Stomach smooth muscle (tissue), 2 donors: ENCODE results near the gene GCLM.
"Not testable (repeated sequence)": the region's sequence is repeated elsewhere in the genome, so short reads cannot be mapped to it uniquely, and the experiment has no call there.

Experiments used
- H3K27ac ChIP-seq: one replicate; pipeline ENCODE4 v1.7.0; 2013; ENCODE audit warnings: mild to moderate bottlenecking, low read length, inconsistent platforms
- H3K27me3 ChIP-seq, 2 donors: one replicate each; pipeline ENCODE4 v1.7.0; 2013; ENCODE audit warnings: low read length in 2 of 2; ENCODE audit not compliant: insufficient read depth in 2 of 2, control insufficient read depth in 1 of 2
- H3K36me3 ChIP-seq, 2 donors: one replicate each; pipeline ENCODE4 v1.7.0; 2013; ENCODE audit warnings: low read length in 2 of 2; ENCODE audit not compliant: control insufficient read depth in 2 of 2, insufficient read depth in 2 of 2
- H3K4me1 ChIP-seq: one replicate; pipeline ENCODE4 v1.7.0; 2013; ENCODE audit warnings: low read length; ENCODE audit not compliant: control insufficient read depth, insufficient read depth
- H3K4me3 ChIP-seq, 2 donors: one replicate each; pipeline ENCODE4 v1.7.0; 2013; ENCODE audit warnings: low read length in 2 of 2
- H3K9ac ChIP-seq, 2 donors: one replicate each; pipeline ENCODE4 v1.7.0; 2013; ENCODE audit warnings: low read length in 2 of 2, mild to moderate bottlenecking in 1 of 2
- H3K9me3 ChIP-seq, 2 donors: one replicate each; pipeline ENCODE4 v1.7.0; 2013; ENCODE audit warnings: low read length in 2 of 2; ENCODE audit not compliant: control insufficient read depth in 2 of 2
- donor health status: healthy.
- donor health status: Pancreatic carcinoma.

GCLM gene

GRCh38 chr1:93865253-93865652 lies 44.0 kb downstream of the GCLM start:
- H3K27me3 ChIP-seq: no peaks in the 10 kb centered on the region
- H3K27ac ChIP-seq: no peak overlapping the region
- peaks cover 11 to 15% of the 10 kb centered on the region in 2 donors for H3K36me3 ChIP-seq
- H3K4me1 ChIP-seq: no peaks in the 10 kb centered on the region
- H3K9ac ChIP-seq: no peak overlapping the region
- H3K9me3 ChIP-seq: no peaks in the 10 kb centered on the region
- H3K4me3 ChIP-seq: no peak overlapping the region

- no peaks in the 10 kb centered on the region for H3K27me3 ChIP-seq
- no peaks in the 10 kb centered on the region for H3K4me1 ChIP-seq
- no peaks in the 10 kb centered on the region for H3K9me3 ChIP-seq
- peaks cover 4 to 8% of the 10 kb centered on the region in 2 donors for H3K36me3 ChIP-seq
- no peak overlapping the region for H3K27ac ChIP-seq
- H3K4me3 ChIP-seq: no peak overlapping the region
- no peak overlapping the region for H3K9ac ChIP-seq
These were observed 45.1 kb downstream of the GCLM start for GRCh38 chr1:93864175-93864574.

- not testable (repeated sequence) for H3K4me3 ChIP-seq, H3K27ac ChIP-seq, H3K9ac ChIP-seq, H3K27me3 ChIP-seq, H3K4me1 ChIP-seq, H3K9me3 ChIP-seq, H3K36me3 ChIP-seq
These were observed 51.6 kb downstream of the GCLM start for GRCh38 chr1:93857653-93858052.

DNA sequence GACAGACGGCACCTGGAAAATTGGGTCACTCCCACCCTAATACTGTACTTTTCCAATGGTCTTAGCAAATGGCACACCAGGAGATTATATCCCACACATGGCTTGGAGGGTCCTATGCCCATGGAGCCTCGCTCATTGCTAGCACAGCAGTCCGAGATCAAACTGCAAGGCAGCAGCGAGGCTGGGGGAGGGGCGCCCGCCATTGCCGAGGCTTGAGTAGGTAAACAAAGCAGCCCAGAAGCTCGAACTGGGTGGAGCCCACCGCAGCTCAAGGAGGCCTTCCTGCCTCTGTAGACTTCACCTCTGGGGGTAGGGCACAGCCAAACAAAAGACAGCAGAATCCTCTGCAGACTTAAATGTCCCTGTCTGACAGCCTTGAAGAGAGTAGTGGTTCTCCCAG lies 53.2 kb downstream of the GCLM start:
- H3K27me3 ChIP-seq, H3K9ac ChIP-seq, H3K9me3 ChIP-seq, H3K4me1 ChIP-seq, H3K36me3 ChIP-seq, H3K4me3 ChIP-seq, H3K27ac ChIP-seq: not testable (repeated sequence)

DNA sequence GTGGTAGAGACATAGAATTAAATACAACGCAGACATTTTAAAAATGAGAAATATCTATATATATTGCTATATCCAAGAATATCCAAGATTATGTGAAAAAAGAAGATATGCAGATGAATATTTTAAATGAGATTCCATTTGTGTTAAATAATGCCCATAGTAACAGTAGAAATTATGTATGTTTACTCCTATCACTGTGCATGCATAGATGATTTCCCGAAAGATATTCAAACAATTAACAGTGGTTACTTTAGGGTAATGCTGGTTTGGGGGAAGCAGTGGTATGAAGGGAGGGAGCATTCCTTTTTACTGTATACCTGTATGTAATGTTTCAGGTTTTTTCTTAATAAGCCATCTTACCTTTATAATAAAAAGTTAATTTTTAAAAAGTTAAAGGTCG lies 55.3 kb downstream of the GCLM start:
- H3K27ac ChIP-seq: no peak overlapping the region
- no peak overlapping the region for H3K9ac ChIP-seq
- H3K4me3 ChIP-seq: no peak overlapping the region

DNA sequence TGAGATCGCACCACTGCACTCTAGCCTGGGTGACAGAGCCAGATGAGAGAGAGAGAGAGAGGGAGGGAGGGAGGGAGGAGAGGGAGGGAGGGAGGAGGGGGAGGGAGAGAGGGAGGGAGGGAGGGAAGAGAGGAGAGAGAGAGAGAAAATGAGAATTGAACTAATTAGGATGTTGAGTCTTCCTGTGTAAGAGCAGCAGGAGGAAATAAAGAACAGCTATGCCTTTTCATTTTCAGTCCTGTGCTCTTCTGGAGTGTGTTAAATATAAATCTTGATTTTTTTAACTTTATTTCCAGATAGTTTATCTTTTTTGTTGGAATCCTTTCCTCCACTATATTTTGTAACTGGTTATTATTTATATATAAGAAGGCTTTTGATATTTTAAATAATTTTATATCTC lies 57.4 kb downstream of the GCLM start:
- Histone ChIP-seq H3K4me1 (peaks cover 3% of the 10 kb centered on the region), H3K36me3 (no peaks in the 10 kb centered on the region), H3K27me3 (no peaks in the 10 kb centered on the region), H3K9ac (no peak overlapping the region), H3K9me3 (no peaks in the 10 kb centered on the region), H3K27ac (no peak overlapping the region), H3K4me3 (no peak overlapping the region)

More for the DNA sequence above, 55.3 kb downstream of the GCLM start:
- H3K9me3 ChIP-seq: no peaks in the 10 kb centered on the region
- H3K36me3 ChIP-seq: no peaks in the 10 kb centered on the region
- no peaks in the 10 kb centered on the region for H3K4me1 ChIP-seq
- no peaks in the 10 kb centered on the region for H3K27me3 ChIP-seq

GRCh38 chr1:93851327-93851712 lies 57.9 kb downstream of the GCLM start:
- H3K4me3 ChIP-seq: no peak overlapping the region
- H3K9me3 ChIP-seq: no peaks in the 10 kb centered on the region
- H3K27me3 ChIP-seq: no peaks in the 10 kb centered on the region
- H3K4me1 ChIP-seq: peaks cover 3% of the 10 kb centered on the region
- no peaks in the 10 kb centered on the region for H3K36me3 ChIP-seq
- no peak overlapping the region for H3K9ac ChIP-seq
- H3K27ac ChIP-seq: no peak overlapping the region

GRCh38 chr1:93850687-93851326 lies 58.4 kb downstream of the GCLM start:
- H3K27me3 ChIP-seq, H3K4me1 ChIP-seq, H3K27ac ChIP-seq, H3K36me3 ChIP-seq, H3K9me3 ChIP-seq, H3K9ac ChIP-seq: not testable (repeated sequence)
- H3K4me3 ChIP-seq: peak overlapping the region; percentile 35 to 44

DNA sequence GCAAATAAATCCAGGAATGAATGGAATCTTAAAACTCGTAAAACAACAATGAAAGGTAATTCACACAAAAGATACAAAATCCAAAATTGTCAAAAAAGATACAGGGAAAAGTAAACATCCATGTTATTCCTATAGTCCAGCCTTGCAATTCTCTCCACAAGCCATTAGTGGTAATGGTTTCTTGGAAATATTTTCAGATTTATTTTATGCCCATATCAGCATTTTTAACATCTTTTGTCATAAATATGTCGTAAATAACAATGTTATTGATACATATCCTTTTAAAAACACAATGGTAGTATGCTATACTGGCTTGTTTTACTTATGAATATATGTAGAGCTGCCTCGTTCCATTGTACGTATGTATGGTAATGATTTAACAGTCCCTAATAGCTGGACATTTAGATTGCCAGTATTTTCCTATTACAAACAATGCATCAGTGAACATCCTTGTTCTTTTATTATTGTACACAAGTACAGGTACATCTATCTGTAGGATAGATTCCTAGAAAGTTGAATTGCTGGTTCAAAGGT lies 60.8 kb downstream of the GCLM start:
- Histone ChIP-seq H3K27ac (peak overlapping the region; percentile 95), H3K4me3 (peak overlapping the region; percentile 82 to 91), H3K9ac (peak overlapping the region; percentile 86 to 92), H3K9me3 (no peaks in the 10 kb centered on the region), H3K27me3 (no peaks in the 10 kb centered on the region), H3K36me3 (no peaks in the 10 kb centered on the region), H3K4me1 (peaks cover 17% of the 10 kb centered on the region)

GRCh38 chr1:93847811-93848288 lies 61.4 kb downstream of the GCLM start:
- Histone ChIP-seq H3K27ac (peak overlapping the region; percentile 95), H3K27me3 (no peaks in the 10 kb centered on the region), H3K9me3 (no peaks in the 10 kb centered on the region), H3K4me1 (peaks cover 17% of the 10 kb centered on the region), H3K36me3 (no peaks in the 10 kb centered on the region), H3K4me3 (peak overlapping the region; percentile 82 to 91), H3K9ac (peak overlapping the region; percentile 86 to 92)

DNA sequence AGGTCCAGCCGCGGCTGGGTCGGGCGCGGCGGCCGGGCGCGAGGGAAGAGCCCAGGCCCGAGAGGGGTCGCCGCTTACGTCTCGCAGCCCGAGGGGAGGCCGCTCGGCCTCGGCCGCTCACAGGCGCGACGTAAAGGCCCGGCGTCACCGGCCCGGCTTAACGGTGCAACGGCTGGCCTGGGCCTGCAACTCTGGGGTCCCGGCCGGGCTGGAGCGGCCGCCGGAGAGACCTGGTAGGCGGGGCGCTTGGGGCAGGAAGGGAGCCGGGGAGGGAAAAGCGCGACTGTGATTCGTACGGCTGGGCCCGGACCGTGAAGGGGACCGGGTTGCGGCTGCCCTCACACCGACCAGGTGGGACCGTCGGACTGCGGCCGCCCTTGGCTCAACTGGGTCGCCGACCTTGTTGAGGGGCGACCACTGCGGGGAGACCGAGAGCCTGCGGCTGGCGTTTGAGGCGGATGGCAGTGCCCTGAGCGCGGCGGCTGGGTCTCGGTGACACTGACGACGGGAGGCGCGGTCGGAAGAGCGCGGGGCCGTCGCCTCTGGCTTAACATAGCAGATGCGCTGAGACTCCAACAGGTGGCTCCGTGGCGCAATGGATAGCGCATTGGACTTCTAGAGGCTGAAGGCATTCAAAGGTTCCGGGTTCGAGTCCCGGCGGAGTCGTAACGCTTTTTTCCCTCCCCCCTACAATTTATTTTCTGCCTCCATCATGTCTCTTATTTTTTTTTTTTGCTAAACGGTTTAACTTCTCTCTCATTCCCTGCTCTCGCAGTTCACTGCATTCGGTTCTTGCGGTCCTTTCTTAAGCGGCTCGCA lies 62.0 kb downstream of the GCLM start:
- Histone ChIP-seq H3K4me1 (peaks cover 17% of the 10 kb centered on the region), H3K27me3 (no peaks in the 10 kb centered on the region), H3K9me3 (no peaks in the 10 kb centered on the region), H3K27ac (peak overlapping the region; percentile 95), H3K4me3 (peak overlapping the region; percentile 82 to 91), H3K36me3 (peaks cover 0 to 2% of the 10 kb centered on the region in 2 donors), H3K9ac (peak overlapping the region; percentile 86 to 92)
